ENCODE data around the gene NKX2-4. TPM values are rescaled to one million over a fixed set of nuclear protein-coding genes. Genes with fewer than 3 reads are reported as not detected.

Gene NKX2-4
- total RNA-seq, 1 experiment from 2014 or later: 0.15 TPM

GRCh38 chr20:21432911-21433310 lies 35.6 kb upstream of the NKX2-4 start:
- H3K36me3 Mint-ChIP-seq (ENCODE audit: insufficient read depth in 1 of 3, low read depth in 3 of 3): no peaks in the 10 kb centered on the region
- WGBS (ENCODE audit: extremely low coverage, insufficient read length, low lambda C conversion rate): no CpG with 5 or more reads among the region's 4 CpGs
- no peaks in the 10 kb centered on the region for H3K23me2 ChIP-seq (ENCODE audit: insufficient read length, low read depth, low read length, poor library complexity, severe bottlenecking)
- H3K14ac ChIP-seq (ENCODE audit: insufficient read depth, low read length): no peak overlapping the region
- H2BK120ac ChIP-seq (ENCODE audit: low read depth, low read length, poor library complexity, severe bottlenecking): no peak overlapping the region
- H3K4me1 ChIP-seq (ENCODE audit: insufficient read depth, low read length): peaks cover 3% of the 10 kb centered on the region; the same call in 1 of the 2 replicates
- H4K20me1 ChIP-seq (ENCODE audit: control insufficient read depth, insufficient read depth, insufficient read length): no peaks in the 10 kb centered on the region
- H3K23ac ChIP-seq (ENCODE audit: insufficient read length, low read depth, low read length): no peak overlapping the region
- no peak overlapping the region for H3K56ac ChIP-seq (ENCODE audit: insufficient read length, low read depth, low read length)
- no peak overlapping the region for H4K8ac ChIP-seq (replicated peaks; ENCODE audit: insufficient read length, low read depth, low read length)
- no peak overlapping the region for H3T11ph ChIP-seq (ENCODE audit: low read length)
- H3K4ac ChIP-seq (ENCODE audit: low read depth, low read length): no peak overlapping the region
- H3K4me2 ChIP-seq (ENCODE audit: insufficient read depth, insufficient read length, low read length): no peak overlapping the region
- H2BK12ac ChIP-seq (ENCODE audit: insufficient read length, low read depth, low read length): no peak overlapping the region
- H3K9ac ChIP-seq (ENCODE audit: extremely low read depth, insufficient read length, low read length): no peak overlapping the region
- H3K9me3 Mint-ChIP-seq: no peaks in the 10 kb centered on the region
- H3K27ac ChIP-seq (ENCODE audit: insufficient read length, low read depth, low read length): no peak overlapping the region
- H2BK15ac ChIP-seq (ENCODE audit: low read depth, low read length): no peak overlapping the region
- H3K4me1 Mint-ChIP-seq: peaks cover 6% of the 10 kb centered on the region in 2 experiments
- H2BK20ac ChIP-seq (ENCODE audit: low read depth, low read length, poor library complexity, severe bottlenecking): no peak overlapping the region
- H3K79me1 ChIP-seq (ENCODE audit: insufficient read depth, low read depth, low read length, poor library complexity, severe bottlenecking): no peaks in the 10 kb centered on the region
- DNase-seq: no peak
- no peak overlapping the region for H2AK5ac ChIP-seq (ENCODE audit: insufficient read length, low read length)
- no peaks in the 10 kb centered on the region for H3K27me3 ChIP-seq (ENCODE audit: insufficient read depth, low read length)
- H4K91ac ChIP-seq (ENCODE audit: insufficient read length, low read depth, low read length): no peak overlapping the region
- H2BK5ac ChIP-seq (ENCODE audit: insufficient read length, low read length): no peak overlapping the region
- H3K27ac Mint-ChIP-seq: no peak overlapping the region
- no peaks in the 10 kb centered on the region for H3K9me3 ChIP-seq (ENCODE audit: control insufficient read depth, low read depth, low read length)
- H4K5ac ChIP-seq (ENCODE audit: insufficient read length, low read depth, low read length): no peak overlapping the region
- no peak overlapping the region for H2AFZ ChIP-seq (ENCODE audit: low read length)
- peaks cover 6% of the 10 kb centered on the region for H3K27me3 Mint-ChIP-seq (ENCODE audit: low read depth)
- H3K79me2 ChIP-seq (ENCODE audit: insufficient read depth, low read length): no peaks in the 10 kb centered on the region
- no peak overlapping the region for H3K18ac ChIP-seq (ENCODE audit: insufficient read length, low read depth, low read length)
- H3K4me3 Mint-ChIP-seq: no peak overlapping the region
- no peak for TF ChIP-seq CTCF (conservative IDR thresholded peaks at IDR 0.05)

Measured in H9 (cell line).